GM21737 (cell line): Measurements from ENCODE around the gene PIMREG.
A peak's percentile ranks its signal among the peaks of the same experiment; 100 is the strongest.

ENCODE experiments used
- ATAC-seq: cut with Tn5 transposase; IDR thresholded peaks from one replicate; pipeline ENCODE4 v1.9.1; 2021; ENCODE audit warnings: mild to moderate bottlenecking, moderate library complexity; ENCODE audit not compliant: unreplicated experiment

Gene PIMREG

GRCh38 chr17:6437466-6437865, 6.8 kb upstream of the PIMREG start:
- ATAC-seq = no peak

GRCh38 chr17:6437956-6438355, 6.3 kb upstream of the PIMREG start:
- ATAC-seq = no peak

GRCh38 chr17:6439951-6440350, 4.3 kb upstream of the PIMREG start:
- ATAC-seq = no peak

- no peak for ATAC-seq
Observed at GRCh38 chr17:6442775-6443174, 1.5 kb upstream of the PIMREG start.

- no peak for ATAC-seq
Observed at GRCh38 chr17:6444571-6445335, 498 bp downstream of the PIMREG start.

- ATAC-seq = no peak
Observed at GRCh38 chr17:6446516-6447100, 2.4 kb downstream of the PIMREG start.

- no peak for ATAC-seq
Observed at GRCh38 chr17:6448473-6448872, 4.2 kb downstream of the PIMREG start.

- ATAC-seq = no peak
Observed at GRCh38 chr17:6449307-6449706, 5.1 kb downstream of the PIMREG start.

- ATAC-seq = no peak
Observed at GRCh38 chr17:6450926-6451832, 6.9 kb downstream of the PIMREG start.

- ATAC-seq = no peak
Observed at GRCh38 chr17:6452471-6453266, 8.4 kb downstream of the PIMREG start.

GRCh38 chr17:6453279-6454024, 9.2 kb downstream of the PIMREG start:
- no peak for ATAC-seq

GRCh38 chr17:6454495-6455320, 10.5 kb downstream of the PIMREG start:
- ATAC-seq = no peak

GRCh38 chr17:6455321-6455705, 11.1 kb downstream of the PIMREG start:
- ATAC-seq = peak; percentile 43

- ATAC-seq = no peak
Observed at GRCh38 chr17:6456321-6456720, 12.1 kb downstream of the PIMREG start.

GRCh38 chr17:6456914-6457687, 12.8 kb downstream of the PIMREG start:
- ATAC-seq = no peak

- ATAC-seq = no peak
Observed at GRCh38 chr17:6457688-6458459, 13.6 kb downstream of the PIMREG start.

GRCh38 chr17:6458460-6458950, 14.2 kb downstream of the PIMREG start:
- no peak for ATAC-seq
